ENCODE data around the gene RNF5.
A peak's percentile ranks its signal among the peaks of the same experiment; 100 is the strongest.

Gene RNF5

GRCh38 chr6:32151863-32152768 is 26.1 kb upstream of the RNF5 start, which contains the start of gene PRRT1:
Gene PRRT1 (minus strand): TSS chr6:32151939. CDS start chr6:32151827, 112 bp downstream.
- peak in 15 of 51 donors; percentile 9 to 59 (median 30) for DNase-seq

GRCh38 chr6:32152769-32153563 is 25.2 kb upstream of the RNF5 start:
- DNase-seq: peak in 19 of 51 donors; percentile 9 to 63 (median 30)

GRCh38 chr6:32153564-32154513 is 24.4 kb upstream of the RNF5 start, which contains the start of gene PPT2:
Gene PPT2 (plus strand): TSS chr6:32154141. CDS start chr6:32154595, 454 bp downstream.
- peak in 50 of 51 donors; percentile 49 to 94 (median 82) for DNase-seq

- peak in 33 of 51 donors; percentile 16 to 82 (median 55) for DNase-seq
Observed at GRCh38 chr6:32154514-32155161, 23.6 kb upstream of the RNF5 start.

- no peak for DNase-seq
Observed at GRCh38 chr6:32156891-32157290, 21.3 kb upstream of the RNF5 start.

- DNase-seq: no peak
Observed at GRCh38 chr6:32158052-32158451, 20.2 kb upstream of the RNF5 start.

DNA sequence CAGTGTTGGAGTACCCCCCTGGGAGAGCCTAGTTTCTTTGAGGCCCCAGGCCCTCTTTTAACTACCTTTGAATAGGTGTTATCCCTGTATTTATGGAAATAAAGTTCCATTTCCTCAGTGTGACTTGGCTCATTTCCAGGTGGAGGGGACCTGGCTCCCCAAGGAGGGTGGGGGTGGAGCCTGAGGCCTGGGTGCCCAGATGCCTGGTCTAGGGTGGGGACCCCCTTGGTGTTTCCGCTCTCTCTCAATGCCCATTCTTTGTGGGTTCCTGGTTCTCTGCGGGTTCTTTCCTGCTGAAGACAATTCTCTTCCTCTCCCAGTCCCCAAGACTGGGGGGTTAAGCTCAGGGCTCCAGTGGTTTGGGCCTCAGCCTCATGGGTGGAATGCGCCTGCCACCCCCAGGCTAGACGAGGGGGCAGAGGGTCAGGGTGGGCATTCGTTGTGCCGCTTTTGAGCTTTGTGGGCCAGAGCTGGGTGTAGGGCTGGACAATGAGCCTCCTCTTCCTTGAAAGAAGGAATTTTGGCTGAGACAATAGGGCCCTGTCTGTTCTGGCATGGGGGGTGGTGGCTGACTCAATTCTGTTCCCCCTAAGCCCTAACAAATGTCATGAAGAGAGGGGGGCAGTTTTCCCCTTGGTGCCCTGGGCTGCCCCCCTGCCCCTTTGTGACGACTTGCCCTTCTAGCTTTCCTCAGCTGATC is 14.5 kb upstream of the RNF5 start:
- peak in 3 of 51 donors; percentile 9 to 52 (median 49) for DNase-seq

DNA sequence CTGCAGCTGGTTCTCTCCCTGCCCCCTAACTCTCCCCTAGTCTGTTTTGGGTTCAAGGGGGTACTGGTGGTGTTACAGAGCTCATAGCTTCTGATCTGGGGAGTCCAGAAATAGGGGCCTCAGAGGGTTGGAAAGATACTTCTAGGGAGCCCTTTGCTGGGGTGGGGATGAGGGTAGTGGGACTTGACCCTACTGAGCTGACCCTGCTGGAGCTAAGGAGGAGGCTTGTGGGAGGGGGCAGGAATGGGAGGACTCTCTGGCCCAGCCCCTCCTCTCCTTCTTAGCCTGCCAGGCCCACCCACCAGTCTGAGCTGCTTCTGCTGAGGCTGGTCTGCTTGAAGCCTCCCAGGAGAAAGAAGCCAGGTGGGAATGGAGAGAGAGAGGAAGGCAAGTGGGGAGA is 13.9 kb upstream of the RNF5 start, which contains the start of gene EGFL8:
EGFL8 (plus strand) TSS at position 301 of the 400 bp plus-strand sequence. CDS start 1,571 bp downstream, outside the sequence.
- DNase-seq: no peak

GRCh38 chr6:32166411-32167061 is 11.7 kb upstream of the RNF5 start:
- no peak for DNase-seq

DNA sequence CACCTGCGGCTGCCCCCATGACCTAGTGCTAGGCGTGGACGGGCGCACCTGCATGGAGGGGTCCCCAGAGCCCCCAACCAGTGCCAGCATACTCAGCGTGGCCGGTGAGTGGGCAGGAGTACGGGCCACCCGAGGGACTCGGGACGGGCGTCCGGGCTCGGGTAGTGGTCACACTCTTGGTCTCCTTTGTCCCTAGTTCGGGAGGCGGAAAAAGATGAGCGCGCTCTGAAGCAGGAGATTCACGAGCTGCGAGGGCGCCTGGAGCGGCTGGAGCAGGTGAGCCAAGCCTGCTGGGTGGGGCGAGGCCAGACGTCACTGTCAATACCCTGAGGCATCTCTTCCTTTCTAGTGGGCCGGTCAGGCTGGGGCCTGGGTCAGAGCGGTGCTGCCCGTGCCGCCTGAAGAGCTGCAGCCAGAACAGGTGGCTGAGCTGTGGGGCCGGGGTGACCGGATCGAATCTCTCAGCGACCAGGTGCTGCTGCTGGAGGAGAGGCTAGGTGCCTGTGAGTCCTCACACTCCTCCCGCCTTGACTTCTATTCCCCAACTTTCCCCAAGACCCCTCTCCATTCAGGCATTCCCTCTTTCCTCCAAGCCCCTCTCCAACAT is 10.9 kb upstream of the RNF5 start:
- DNase-seq: no peak

- DNase-seq: no peak
Observed at GRCh38 chr6:32167761-32168262, 10.4 kb upstream of the RNF5 start.

GRCh38 chr6:32168350-32168749 is 9.9 kb upstream of the RNF5 start:
- no peak for DNase-seq

GRCh38 chr6:32168807-32169591 is 9.2 kb upstream of the RNF5 start:
- DNase-seq: no peak

DNA sequence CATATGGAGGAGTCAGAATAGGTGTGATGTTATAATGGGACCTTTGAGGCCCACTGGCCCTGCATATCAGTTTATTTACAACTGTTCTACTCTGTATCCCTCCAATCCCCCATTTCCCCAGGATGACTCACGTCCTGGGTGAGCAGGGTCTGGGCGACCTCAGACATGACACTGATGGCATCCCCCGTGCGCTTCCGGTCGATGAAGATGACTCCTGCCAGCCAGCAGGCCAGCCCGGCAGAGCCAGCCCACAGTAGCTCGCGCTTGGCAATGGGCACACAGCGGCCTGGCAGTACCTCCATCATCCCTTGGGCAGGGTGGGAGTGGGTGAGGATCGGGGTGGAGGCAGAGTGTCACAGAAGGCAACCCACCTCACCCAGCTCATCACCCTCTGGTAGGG is 7.9 kb upstream of the RNF5 start:
- no peak for DNase-seq

DNA sequence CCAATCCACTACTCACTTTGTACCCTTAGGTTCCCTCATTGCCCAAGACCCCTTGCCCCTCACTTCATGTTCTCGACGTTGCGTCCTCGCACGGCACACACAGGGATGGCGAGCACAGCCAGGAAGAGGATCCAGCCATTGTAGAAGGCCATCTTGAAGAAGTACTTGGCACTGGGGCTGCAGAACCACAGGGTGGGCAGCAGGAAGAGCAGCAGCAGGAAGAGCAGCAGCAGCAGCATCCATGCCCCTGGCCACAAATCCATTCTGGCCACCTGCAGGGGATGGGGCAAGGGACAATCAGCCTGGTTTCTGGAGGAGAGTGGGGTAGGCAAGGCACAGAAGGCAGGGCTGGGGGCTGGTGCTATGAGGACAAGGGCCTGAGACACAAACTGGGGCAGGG is 7.0 kb upstream of the RNF5 start:
- DNase-seq: no peak

- DNase-seq: no peak
Observed at GRCh38 chr6:32173051-32173727, 5.0 kb upstream of the RNF5 start.

DNA sequence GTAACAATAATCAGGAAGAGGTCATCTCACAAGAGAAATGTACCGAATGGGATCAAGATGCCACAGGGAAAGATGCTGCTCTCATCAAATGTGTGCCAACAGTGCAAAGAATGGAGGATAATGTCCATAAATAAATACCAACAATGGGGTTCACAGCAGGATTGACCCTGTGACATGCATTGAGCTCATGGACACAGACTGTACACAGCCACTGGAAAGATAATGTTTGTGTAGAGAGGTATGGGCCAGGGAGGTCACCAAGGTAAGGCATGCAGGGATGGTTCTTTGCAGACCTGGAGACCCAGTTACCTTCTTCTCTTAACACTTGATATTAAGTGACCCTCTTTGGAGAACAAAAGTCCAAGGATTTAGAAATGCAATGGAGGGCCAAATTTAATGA is 3.8 kb upstream of the RNF5 start:
- DNase-seq: no peak
